Measurements from ENCODE around the gene CAPN5. TPM values are rescaled to one million over a fixed set of nuclear protein-coding genes. Genes with fewer than 3 reads are reported as not detected.

Gene CAPN5
- total RNA-seq, 1 donor from 2014 or later: 11.8 TPM

GRCh38 chr11:77135069-77135468, 68.3 kb downstream of the CAPN5 start:
- DNase-seq: no peak

DNA sequence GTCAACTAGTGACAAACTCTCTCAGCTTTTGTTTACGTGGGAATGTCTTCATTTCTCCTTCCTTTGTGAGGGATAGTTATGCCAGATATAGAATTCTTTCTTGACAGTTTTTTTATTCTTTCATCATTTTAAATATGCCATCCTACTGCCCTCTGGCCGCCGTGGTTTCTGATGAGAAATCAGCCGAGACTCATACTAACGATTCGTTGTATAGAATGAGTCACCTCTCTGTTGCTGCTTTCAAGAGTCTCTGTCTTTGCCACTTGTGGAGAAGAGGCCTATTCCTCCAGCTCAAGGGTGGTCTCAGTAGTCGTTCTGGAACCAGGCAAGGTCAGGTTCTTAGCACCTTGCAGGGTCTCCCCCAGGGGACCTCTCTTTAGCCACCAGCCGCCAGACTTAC, 69.3 kb downstream of the CAPN5 start:
- no peak for DNase-seq

GRCh38 chr11:77136784-77137420, 70.1 kb downstream of the CAPN5 start:
- DNase-seq: no peak

DNA sequence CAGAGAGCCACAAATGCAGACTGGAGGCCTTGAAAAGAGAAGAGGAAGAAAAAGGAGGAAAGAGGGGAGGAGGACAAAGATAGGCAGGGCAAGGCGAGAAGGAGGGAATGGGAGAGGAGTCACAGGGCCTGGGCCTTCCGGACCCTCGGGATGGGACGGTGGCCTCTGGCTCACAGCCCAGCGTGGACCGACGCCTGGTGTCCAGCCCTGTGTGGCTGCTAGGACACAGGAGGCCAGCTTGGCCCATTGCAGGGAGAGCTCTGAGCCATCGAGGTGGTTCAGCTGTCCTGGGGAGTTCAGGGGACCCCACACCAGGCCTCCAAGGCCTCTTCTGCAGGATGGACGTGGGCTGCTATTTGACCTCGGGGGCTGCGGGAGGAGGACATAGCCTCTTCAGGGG, 70.7 kb downstream of the CAPN5 start:
- no peak for DNase-seq

GRCh38 chr11:77138106-77138649, 71.4 kb downstream of the CAPN5 start:
- no peak for DNase-seq

DNA sequence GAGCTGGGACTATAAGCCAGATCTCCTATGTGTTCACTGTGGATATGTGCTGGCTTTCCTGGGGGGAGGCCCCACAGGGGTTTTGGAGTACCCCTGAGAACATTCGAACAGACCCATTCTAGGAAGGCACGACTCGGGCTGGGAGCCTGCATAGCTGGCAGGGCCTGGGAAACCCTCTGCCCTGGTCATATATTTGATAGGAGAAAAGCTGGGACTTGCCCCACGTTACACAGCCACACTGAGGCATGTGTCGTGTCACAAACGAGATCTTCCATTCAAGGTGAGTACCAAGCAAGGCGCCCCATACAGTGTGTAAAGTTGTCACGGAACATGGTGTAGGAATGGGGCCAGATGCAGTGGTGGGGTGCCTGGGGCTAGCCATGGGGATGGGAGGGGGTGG, 72.4 kb downstream of the CAPN5 start:
- no peak for DNase-seq

DNA sequence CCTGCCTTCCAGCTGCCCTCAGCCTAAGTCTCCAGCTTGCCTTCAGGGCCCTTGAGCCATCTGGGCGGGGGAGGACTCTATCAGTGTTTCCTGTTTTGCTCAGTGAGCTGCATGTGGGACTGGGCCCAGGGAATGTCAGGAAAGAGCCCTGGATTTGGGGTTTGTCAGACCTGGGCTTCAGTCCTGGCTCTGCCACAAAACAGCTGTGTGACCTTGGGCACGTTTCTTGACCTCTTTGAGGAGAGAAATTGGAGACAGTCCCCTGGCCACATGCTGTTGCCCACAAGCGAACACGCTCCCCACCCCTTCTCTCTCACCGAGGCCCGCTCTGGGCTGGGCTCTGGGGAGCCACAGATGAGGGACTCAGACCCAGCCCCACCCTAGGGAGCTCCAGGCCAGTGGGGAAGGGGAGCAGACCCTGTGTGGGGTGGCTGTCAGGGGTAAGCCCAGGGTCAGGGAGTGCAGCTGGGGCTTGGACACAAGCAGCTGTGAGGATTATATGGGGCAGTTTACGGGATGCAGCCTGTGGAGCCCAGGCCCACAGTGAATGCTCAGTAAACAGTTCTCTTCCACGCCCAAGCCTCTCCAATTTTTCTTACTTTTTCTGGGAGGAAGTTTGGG, 73.6 kb downstream of the CAPN5 start:
- peak; percentile 42 for DNase-seq

DNA sequence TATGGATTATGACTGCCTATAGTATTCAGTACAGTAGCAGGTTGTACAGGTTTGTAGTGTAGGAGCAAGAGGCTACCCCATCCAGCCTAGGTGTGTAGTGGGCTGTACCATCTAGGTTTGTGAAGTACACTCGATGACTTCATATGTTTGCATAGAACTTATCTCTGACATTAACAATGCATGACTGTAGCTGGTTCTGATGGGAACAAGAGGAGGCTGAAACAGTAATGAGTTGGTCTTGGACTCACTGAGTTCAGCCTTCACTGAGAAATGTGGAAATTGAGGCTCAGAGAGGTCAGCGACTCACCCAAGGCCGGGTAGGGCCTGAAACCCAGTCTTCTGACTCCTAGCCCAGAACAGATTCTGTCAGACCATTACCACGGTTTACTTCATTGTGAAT, 74.3 kb downstream of the CAPN5 start:
- DNase-seq: no peak

GRCh38 chr11:77141475-77141874, 74.7 kb downstream of the CAPN5 start:
- DNase-seq: no peak

GRCh38 chr11:77142091-77142975, 75.6 kb downstream of the CAPN5 start:
- DNase-seq: no peak

DNA sequence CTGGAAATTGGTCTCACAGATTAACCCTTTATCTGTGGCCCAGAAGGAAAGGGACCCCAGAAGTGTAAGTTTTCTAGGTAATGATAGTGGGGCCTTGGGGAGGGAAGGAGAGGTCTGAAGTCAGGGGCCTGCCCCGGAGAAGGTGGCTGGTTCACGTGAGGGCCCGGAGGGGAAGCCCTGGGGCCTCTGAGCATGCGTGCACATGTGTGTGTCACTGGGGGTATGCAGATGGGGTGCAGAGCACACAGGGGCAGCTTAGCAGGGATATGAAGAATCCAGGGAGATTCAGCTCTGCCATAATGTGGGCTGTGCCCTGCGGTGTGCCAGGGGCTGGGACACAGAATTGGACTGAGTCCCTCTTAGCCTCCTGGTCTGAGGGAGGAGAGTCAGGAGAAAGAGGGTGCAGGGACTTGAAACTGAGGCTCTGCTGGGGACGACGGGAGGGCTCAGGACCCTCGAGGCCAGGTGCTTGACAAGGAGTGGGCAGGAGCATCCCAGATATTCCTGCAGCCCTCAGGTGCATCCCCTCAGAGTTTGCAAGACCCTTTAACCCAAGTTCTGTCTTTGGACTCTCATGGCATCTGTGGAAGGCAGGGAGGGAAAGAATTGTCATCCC, 76.7 kb downstream of the CAPN5 start:
- DNase-seq: no peak

GRCh38 chr11:77144196-77144856, 77.6 kb downstream of the CAPN5 start:
- DNase-seq: peak; percentile 60

- DNase-seq: no peak
Measured at GRCh38 chr11:77144857-77145428, 78.2 kb downstream of the CAPN5 start.

DNA sequence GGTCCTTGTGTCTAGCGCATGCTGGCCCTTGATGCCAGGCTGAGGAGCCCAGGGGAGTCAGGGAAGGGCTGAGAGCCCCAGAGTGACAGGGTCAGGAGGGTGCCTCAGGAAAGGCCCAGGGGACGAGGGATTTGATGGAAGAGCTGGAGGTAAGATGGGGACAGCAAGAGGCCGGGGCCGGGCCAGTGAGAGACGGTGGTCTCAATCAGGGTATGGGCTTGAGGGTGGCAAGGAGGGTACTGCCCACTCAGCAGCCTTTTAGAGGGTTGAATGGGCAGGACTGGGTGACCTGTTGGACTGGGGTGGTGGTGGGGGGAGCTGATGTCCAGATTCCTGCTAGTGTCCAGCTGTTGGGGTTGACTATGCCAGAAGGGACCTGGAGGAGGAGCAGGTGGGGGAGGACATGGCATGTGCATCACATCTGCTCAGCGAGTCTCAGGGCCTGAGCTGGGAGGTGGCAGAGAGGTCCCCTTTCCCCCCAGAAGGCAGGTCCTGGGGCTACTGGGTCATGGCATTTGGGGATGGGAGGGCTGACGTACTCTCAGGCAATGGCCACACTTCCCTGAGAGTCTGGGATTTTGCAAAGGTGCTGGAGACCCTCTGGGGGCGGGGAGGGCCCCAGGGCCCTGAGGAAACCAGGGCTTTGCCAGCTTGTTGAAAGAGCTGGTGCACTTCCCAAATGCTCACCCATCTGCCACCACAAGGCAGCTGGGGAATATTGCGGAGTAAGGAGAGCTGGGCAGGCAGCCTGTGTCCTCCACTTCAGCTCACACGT, 79.7 kb downstream of the CAPN5 start:
- no peak for DNase-seq

DNA sequence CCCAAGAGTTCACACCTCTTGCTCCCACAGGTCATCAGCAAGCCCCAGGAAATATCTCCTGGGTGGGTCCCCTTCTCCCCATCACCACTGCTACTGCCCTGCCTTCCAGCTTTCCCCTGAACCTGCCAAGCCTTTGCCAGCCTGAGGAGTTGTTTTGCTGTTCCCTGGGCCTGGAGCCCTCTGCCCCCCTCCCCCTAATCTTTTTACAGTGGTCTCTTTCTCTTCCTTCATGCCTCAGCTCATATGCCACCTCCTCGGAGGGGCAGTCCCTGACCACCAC, 80.2 kb downstream of the CAPN5 start:
- no peak for DNase-seq

- no peak for DNase-seq
Measured at GRCh38 chr11:77147668-77148321, 81.0 kb downstream of the CAPN5 start.

GRCh38 chr11:77148963-77149715, 82.4 kb downstream of the CAPN5 start:
- no peak for DNase-seq

- no peak for DNase-seq
Measured at GRCh38 chr11:77149716-77150392, 83.1 kb downstream of the CAPN5 start.

- DNase-seq: no peak
Measured at GRCh38 chr11:77150836-77151235, 84.1 kb downstream of the CAPN5 start.

All from tongue (tissue), 2 donors.